Hepatocyte (in vitro differentiated cells): ENCODE measurements around the gene IFNGR2. TPM values are rescaled to one million over a fixed set of nuclear protein-coding genes. Genes with fewer than 3 reads are reported as not detected.
A peak's percentile ranks its signal among the peaks of the same experiment; 100 is the strongest.
"Not testable (repeated sequence)": the region's sequence is repeated elsewhere in the genome, so short reads cannot be mapped to it uniquely, and the experiment has no call there.

Experiments
- DNase-seq: peaks from one replicate; pipeline ENCODE4 v3.0.0-alpha.2; 2016; ENCODE audit warnings: low spot score
- H2AFZ ChIP-seq: fragments of 200-600 bp; sonication (generic); 2 replicates; pipeline ENCODE4 v1.6.0; 2016; ENCODE audit warnings: antibody characterized with exemption, mild to moderate bottlenecking
- H3K27ac ChIP-seq: fragments of 200-600 bp; sonication (generic); 2 replicates; pipeline ENCODE4 v1.5.1; 2016; ENCODE audit warnings: mild to moderate bottlenecking
- H3K27me3 ChIP-seq: fragments of 200-600 bp; sonication (generic); 2 replicates; pipeline ENCODE4 v1.6.1; 2016
- H3K36me3 ChIP-seq: fragments of 200-600 bp; sonication (generic); replicated peaks from 2 replicates; pipeline ENCODE4 v1.5.1; 2016; ENCODE audit warnings: low read depth; ENCODE audit not compliant: insufficient read depth
- H3K4me1 ChIP-seq: fragments of 200-600 bp; sonication (generic); 2 replicates; pipeline ENCODE4 v1.5.1; 2016; ENCODE audit warnings: mild to moderate bottlenecking, moderate library complexity; ENCODE audit not compliant: insufficient read depth
- H3K4me2 ChIP-seq: fragments of 200-600 bp; sonication (generic); 2 replicates; pipeline ENCODE4 v1.6.0; 2016
- H3K4me3 ChIP-seq: fragments of 200-600 bp; sonication (generic); 2 replicates; pipeline ENCODE4 v1.5.1; 2016; ENCODE audit warnings: mild to moderate bottlenecking
- H3K79me2 ChIP-seq: fragments of 200-600 bp; sonication (generic); 2 replicates; pipeline ENCODE4 v1.6.0; 2017; ENCODE audit warnings: mild to moderate bottlenecking
- H3K9me2 ChIP-seq: fragments of 200-600 bp; sonication (generic); replicated peaks from 2 replicates; pipeline ENCODE4 v1.6.0; 2017; ENCODE audit warnings: mild to moderate bottlenecking; ENCODE audit not compliant: insufficient read depth
- H3K9me3 ChIP-seq: fragments of 200-600 bp; sonication (generic); 2 replicates; pipeline ENCODE4 v1.5.1; 2016; ENCODE audit warnings: low read depth, mild to moderate bottlenecking
- H4K20me1 ChIP-seq: fragments of 200-600 bp; sonication (generic); 2 replicates; pipeline ENCODE4 v1.6.0; 2016; ENCODE audit warnings: mild to moderate bottlenecking; ENCODE audit not compliant: insufficient read depth, poor library complexity, severe bottlenecking
- EZH2 ChIP-seq: fragments of 200-600 bp; sonication (generic); IDR thresholded peaks from 2 replicates; pipeline ENCODE4 v1.6.1; 2016; ENCODE audit warnings: antibody characterized with exemption, mild to moderate bottlenecking, borderline replicate concordance
- EZH2phosphoT487 ChIP-seq: fragments of 200-600 bp; sonication (generic); IDR thresholded peaks from one replicate; pipeline ENCODE4 v1.6.1; 2018; ENCODE audit warnings: antibody characterized with exemption, mild to moderate bottlenecking, low read depth, moderate library complexity; ENCODE audit not compliant: unreplicated experiment, severe bottlenecking
- WGBS: methylation state at CpG from one replicate; pipeline ENCODE4 v1.1.6; 2016; ENCODE audit warnings: low lambda C conversion rate; ENCODE audit errors: missing lambda C conversion rate; 5-methylcytosine and 5-hydroxymethylcytosine counted together
- polyA plus RNA-seq: library from polyadenylated mRNA; unstranded; fragments of >200 nt; fragmentation: Nextera tagmentation; extraction: Ambion mirVana; gene quantifications from 2 replicates; pipeline ENCODE4 v1.2.1, GENCODE V29; 2016
- total RNA-seq: library from RNA; depleted of rRNA; stranded (reverse); fragments of >200 nt; gene quantifications from 2 replicates; pipeline ENCODE4 v1.2.3, GENCODE V29; 2014
- TF ChIP-seq, protein P1 (sequence below): fragments of 200-600 bp; sonication (generic); IDR thresholded peaks from 2 replicates; pipeline ENCODE4 v1.5.1; 2016; ENCODE audit warnings: antibody characterized with exemption, mild to moderate bottlenecking; ENCODE audit not compliant: poor library complexity

The IFNGR2 gene
- total and polyA plus RNA-seq, 2 experiments from 2014 or later, result 53.4 to 66.7 TPM

DNA sequence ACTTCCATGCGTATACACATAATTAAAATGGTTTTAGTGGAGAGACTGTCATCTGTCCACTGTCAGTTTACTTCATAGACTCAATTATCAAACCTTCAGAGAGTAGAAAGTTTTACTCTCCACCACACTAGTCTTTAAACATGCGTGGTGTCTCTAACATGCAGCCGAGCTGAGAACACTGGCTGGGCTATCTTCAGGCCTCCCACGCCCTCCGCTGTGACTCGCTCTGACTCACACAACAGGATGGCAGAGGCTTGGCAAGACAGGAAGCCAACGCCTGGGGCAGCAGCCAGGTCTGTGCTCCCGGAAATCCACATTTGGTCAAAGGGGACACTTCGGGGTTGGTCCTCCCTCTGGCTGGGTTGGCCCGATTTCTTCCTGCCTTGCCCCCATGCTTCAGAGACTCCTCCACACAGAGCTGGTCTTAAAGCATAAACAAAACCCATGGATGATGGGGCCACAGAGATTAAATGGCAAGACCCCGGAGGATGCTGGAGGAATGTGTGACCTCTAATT, 22.7 kb upstream of the IFNGR2 start:
- Histone ChIP-seq H3K9me2 (no peaks in the 10 kb centered on the region), H3K4me3 (no peak overlapping the region), H2AFZ (no peak overlapping the region), H3K27me3 (no peaks in the 10 kb centered on the region), H3K4me1 (peaks cover 8% of the 10 kb centered on the region), H3K79me2 (no peaks in the 10 kb centered on the region), H3K36me3 (no peaks in the 10 kb centered on the region), H3K4me2 (no peak overlapping the region), H3K27ac (peak overlapping the region; percentile 76), H4K20me1 (no peaks in the 10 kb centered on the region), H3K9me3 (no peaks in the 10 kb centered on the region)
- 47% methylated on average over 11 of the region's 11 CpGs for WGBS
- TF ChIP-seq, protein P1, sequence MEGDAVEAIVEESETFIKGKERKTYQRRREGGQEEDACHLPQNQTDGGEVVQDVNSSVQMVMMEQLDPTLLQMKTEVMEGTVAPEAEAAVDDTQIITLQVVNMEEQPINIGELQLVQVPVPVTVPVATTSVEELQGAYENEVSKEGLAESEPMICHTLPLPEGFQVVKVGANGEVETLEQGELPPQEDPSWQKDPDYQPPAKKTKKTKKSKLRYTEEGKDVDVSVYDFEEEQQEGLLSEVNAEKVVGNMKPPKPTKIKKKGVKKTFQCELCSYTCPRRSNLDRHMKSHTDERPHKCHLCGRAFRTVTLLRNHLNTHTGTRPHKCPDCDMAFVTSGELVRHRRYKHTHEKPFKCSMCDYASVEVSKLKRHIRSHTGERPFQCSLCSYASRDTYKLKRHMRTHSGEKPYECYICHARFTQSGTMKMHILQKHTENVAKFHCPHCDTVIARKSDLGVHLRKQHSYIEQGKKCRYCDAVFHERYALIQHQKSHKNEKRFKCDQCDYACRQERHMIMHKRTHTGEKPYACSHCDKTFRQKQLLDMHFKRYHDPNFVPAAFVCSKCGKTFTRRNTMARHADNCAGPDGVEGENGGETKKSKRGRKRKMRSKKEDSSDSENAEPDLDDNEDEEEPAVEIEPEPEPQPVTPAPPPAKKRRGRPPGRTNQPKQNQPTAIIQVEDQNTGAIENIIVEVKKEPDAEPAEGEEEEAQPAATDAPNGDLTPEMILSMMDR, result no peak
- TF ChIP-seq EZH2phosphoT487 (no peak), EZH2 (no peak)
- peak; percentile 88 for DNase-seq

DNA sequence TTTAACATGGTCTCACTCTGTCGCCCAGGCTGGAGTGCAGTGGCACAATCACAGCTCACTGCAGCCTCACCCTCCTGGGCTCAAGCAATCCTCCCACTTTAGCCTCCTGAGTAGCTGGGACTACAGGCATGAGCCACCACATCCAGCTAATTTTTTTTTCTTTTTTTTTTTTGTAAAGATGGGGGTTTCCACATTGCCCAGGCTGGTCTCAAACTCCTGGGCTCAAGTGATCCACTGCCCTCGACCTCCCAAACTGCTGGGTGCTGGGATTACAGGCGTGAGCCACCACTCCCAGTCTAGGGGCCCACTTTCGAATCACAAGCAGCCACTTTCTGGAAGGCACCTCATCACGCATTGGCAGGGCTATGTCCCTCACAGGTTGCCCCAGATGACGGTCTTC, 21.8 kb upstream of the IFNGR2 start:
- not testable (repeated sequence) for H3K27me3 ChIP-seq, H3K4me3 ChIP-seq, H3K9me2 ChIP-seq, H3K4me1 ChIP-seq, H3K36me3 ChIP-seq, DNase-seq, H3K79me2 ChIP-seq, H3K27ac ChIP-seq, H4K20me1 ChIP-seq, H3K4me2 ChIP-seq, H3K9me3 ChIP-seq, H2AFZ ChIP-seq
- 99% methylated on average over 6 of the region's 6 CpGs for WGBS

DNA sequence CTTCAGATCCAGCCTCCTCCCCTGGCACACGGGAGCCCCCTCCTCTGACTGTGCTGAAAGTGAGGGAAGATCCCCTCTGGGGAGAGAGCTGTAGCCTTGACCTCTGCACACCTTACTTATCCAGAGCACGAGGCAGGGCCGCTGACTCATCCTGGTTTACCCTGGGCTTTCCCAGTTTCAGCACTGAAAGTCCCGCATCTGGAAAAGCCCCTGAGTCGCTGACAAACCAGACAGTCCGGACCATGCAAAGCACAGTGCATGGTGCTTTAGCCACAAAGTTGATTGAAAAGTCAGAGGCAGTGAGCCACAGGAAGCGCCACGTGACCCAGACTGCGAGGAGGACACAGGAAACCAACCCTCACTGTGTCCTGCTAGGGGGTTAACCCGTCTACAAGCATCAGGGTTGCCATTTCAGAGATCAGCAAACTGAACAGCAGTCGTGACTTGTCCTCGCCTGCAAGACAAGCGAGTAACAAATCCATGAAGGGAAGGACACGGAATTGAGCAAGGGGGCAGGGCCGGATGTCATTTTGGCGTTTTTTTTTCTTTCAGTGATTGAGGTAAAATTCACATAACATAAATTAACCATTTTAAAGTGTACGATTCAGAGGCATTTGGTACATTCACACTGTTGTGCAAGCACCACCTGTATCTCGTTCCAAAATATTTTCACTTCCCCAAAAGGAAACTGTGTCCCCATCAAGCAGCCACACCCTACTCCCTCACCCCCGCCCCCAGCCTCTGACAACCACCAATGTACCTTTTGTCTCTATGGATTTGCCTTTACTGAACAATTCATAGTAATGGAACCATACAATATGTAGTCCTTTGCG, 19.9 kb upstream of the IFNGR2 start:
- DNase-seq, result peak; percentile 90
- peak overlapping the region; percentile 38 for H3K4me2 ChIP-seq
- peak overlapping the region; percentile 84 for H3K27ac ChIP-seq
- H3K9me3 ChIP-seq, result no peaks in the 10 kb centered on the region
- peaks cover 8% of the 10 kb centered on the region for H3K4me1 ChIP-seq
- H3K79me2 ChIP-seq, result no peaks in the 10 kb centered on the region
- H3K36me3 ChIP-seq, result no peaks in the 10 kb centered on the region
- TF ChIP-seq, protein P1, result no peak
- TF ChIP-seq EZH2phosphoT487 (no peak), EZH2 (no peak)
- H2AFZ ChIP-seq, result no peak overlapping the region
- H4K20me1 ChIP-seq, result no peaks in the 10 kb centered on the region
- no peaks in the 10 kb centered on the region for H3K27me3 ChIP-seq
- WGBS, result 47% methylated on average over 20 of the region's 20 CpGs
- no peak overlapping the region for H3K4me3 ChIP-seq
- H3K9me2 ChIP-seq, result no peaks in the 10 kb centered on the region

DNA sequence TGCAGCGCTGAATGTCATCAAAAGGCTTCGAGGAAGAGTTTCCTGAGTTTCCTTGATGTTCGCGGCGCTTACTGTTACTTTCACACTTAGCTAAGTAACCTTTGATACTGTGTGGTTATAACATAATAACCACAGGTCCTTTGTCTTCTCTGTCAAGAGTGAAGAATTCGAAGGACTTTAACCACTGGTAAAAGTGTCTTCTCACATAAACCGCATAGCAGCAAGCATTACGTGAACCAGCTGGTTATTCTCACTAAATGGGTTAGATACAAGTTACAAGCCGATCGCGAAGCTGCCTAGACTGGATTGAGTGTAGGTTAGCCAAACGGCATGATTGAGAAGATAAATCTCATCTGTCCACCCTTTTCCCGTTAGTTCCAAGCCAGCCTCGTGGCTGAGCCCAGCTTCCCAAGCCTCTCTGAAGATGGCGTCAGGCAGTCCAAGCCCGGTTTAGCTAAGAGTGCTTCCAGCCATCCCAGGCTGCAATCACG, 18.3 kb upstream of the IFNGR2 start:
- Histone ChIP-seq H4K20me1 (no peaks in the 10 kb centered on the region), H2AFZ (no peak overlapping the region), H3K4me2 (no peak overlapping the region), H3K4me1 (peaks cover 8% of the 10 kb centered on the region), H3K27ac (no peak overlapping the region), H3K27me3 (no peaks in the 10 kb centered on the region), H3K36me3 (no peaks in the 10 kb centered on the region), H3K4me3 (no peak overlapping the region), H3K79me2 (no peaks in the 10 kb centered on the region), H3K9me2 (no peaks in the 10 kb centered on the region), H3K9me3 (no peaks in the 10 kb centered on the region)
- 92% methylated on average over 17 of the region's 17 CpGs for WGBS
- TF ChIP-seq EZH2phosphoT487 (no peak), EZH2 (no peak)
- TF ChIP-seq, protein P1, result no peak
- DNase-seq, result no peak
